Uterus (tissue), 4 donors: ENCODE results near the gene LBHD1. TPM values are rescaled to one million over a fixed set of nuclear protein-coding genes. Genes with fewer than 3 reads are reported as not detected.

Source experiments
- DNase-seq, 2 donors: peaks; one replicate each; pipeline ENCODE4 v3.0.0-alpha.2; 2019 to 2020
- H3K27ac ChIP-seq, 2 donors: fragments of 200-600 bp; sonication (generic); 1 replicate in 1 of 2; 2 replicates in 1 of 2; pipeline ENCODE4 v1.5.1; 2016 to 2018
- H3K27me3 ChIP-seq, 2 donors: fragments of 200-600 bp; sonication (generic); one replicate each; pipeline ENCODE4 v1.5.1; 2018 to 2019; ENCODE audit warnings: control low read depth in 1 of 2
- H3K36me3 ChIP-seq, 2 donors: fragments of 200-600 bp; sonication (generic); one replicate each; pipeline ENCODE4 v1.5.1; 2019; ENCODE audit warnings: control low read depth in 1 of 2
- H3K4me1 ChIP-seq, 2 donors: fragments of 200-600 bp; sonication (generic); one replicate each; pipeline ENCODE4 v1.5.1; 2018 to 2019; ENCODE audit warnings: control low read depth in 1 of 2
- H3K4me3 ChIP-seq, 2 donors: fragments of 200-600 bp; sonication (generic); 1 replicate in 1 of 2; 2 replicates in 1 of 2; pipeline ENCODE4 v1.5.1; 2018 to 2019; ENCODE audit warnings: mild to moderate bottlenecking in 1 of 2
- H3K9me3 ChIP-seq, 2 donors: fragments of 200-600 bp; sonication (generic); one replicate each; pipeline ENCODE4 v1.5.1; 2019; ENCODE audit warnings: control low read depth in 1 of 2
- POLR2A ChIP-seq, 2 donors: fragments of 450-650 bp; IDR thresholded peaks; one replicate each; pipeline ENCODE4 v1.6.1; 2016; ENCODE audit warnings: antibody characterized with exemption in 2 of 2, mild to moderate bottlenecking in 1 of 2, moderate library complexity in 1 of 2
- intact Hi-C: fragments of 100-400 bp; cut with DNase I; formaldehyde crosslinking; loops from one replicate; pipeline ENCODE4 v1.15.1; 2023; ENCODE audit warnings: low total_unique reads
- total RNA-seq, 4 donors: library from RNA; depleted of rRNA in 3 of 4; stranded (reverse); fragments of >200 nt in 3 of 4; gene quantifications; one replicate each; pipeline versions ENCODE4 v1.1.0 to v1.2.4, GENCODE V29; 2014 to 2023
- TF ChIP-seq, protein P1 (sequence below), 4 experiments: fragments of 200-600 bp in 2 of 4; fragments of 450-650 bp in 2 of 4; sonication (generic) in 2 of 4; IDR thresholded peaks; one replicate each; pipeline ENCODE4 v1.5.1; 2016 to 2019; ENCODE audit warnings: antibody characterized with exemption in 4 of 4, mild to moderate bottlenecking in 2 of 4, moderate library complexity in 1 of 4
- donor health status: DM: yes; HTN: yes; CAD: no.

Gene LBHD1
- total RNA-seq, 4 donors from 2014 or later: 3.5 to 18.2 (median 6.9) TPM; not detected in 1

- peaks cover 9 to 12% of the 10 kb centered on the region in 2 donors for H3K4me1 ChIP-seq
- intact Hi-C loops: no loop called here
These were observed 4.6 kb downstream of the LBHD1 start for GRCh38 chr11:62667460-62667859.

DNA sequence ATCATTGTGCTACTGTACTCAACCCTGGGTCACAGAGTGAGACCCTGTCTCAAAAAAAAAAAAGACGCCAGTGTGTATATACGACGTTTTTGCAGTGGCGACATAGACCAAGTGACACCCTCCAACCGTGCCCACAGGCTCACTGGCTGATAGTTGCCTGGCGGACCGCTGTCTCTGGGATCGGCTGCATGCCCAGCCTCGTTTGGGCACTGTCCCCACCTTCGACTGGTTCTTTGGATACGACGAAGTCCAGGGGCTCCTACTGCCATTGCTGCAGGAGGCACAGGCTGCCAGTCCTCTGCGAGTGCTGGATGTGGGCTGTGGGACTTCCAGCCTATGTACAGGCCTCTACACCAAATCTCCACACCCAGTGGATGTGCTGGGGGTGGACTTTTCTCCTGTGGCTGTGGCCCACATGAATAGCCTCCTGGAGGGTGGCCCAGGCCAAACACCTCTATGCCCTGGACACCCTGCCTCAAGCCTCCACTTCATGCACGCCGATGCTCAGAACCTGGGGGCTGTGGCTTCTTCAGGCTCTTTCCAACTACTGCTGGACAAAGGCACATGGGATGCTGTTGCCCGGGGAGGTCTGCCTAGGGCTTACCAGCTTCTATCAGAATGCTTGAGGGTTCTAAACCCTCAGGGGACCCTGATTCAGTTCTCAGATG, 5.7 kb downstream of the LBHD1 start:
- no peak for DNase-seq
- Histone ChIP-seq H3K27ac (peak overlapping the region; percentile 88 to 89), H3K4me3 (peak overlapping the region; percentile 75 to 92), H3K27me3 (no peaks in the 10 kb centered on the region), H3K4me1 (peaks cover 9 to 12% of the 10 kb centered on the region in 2 donors), H3K36me3 (no peaks in the 10 kb centered on the region), H3K9me3 (no peaks in the 10 kb centered on the region)
- TF ChIP-seq POLR2A (IDR thresholded peaks at IDR 0.05): no peak
- TF ChIP-seq, protein P1, sequence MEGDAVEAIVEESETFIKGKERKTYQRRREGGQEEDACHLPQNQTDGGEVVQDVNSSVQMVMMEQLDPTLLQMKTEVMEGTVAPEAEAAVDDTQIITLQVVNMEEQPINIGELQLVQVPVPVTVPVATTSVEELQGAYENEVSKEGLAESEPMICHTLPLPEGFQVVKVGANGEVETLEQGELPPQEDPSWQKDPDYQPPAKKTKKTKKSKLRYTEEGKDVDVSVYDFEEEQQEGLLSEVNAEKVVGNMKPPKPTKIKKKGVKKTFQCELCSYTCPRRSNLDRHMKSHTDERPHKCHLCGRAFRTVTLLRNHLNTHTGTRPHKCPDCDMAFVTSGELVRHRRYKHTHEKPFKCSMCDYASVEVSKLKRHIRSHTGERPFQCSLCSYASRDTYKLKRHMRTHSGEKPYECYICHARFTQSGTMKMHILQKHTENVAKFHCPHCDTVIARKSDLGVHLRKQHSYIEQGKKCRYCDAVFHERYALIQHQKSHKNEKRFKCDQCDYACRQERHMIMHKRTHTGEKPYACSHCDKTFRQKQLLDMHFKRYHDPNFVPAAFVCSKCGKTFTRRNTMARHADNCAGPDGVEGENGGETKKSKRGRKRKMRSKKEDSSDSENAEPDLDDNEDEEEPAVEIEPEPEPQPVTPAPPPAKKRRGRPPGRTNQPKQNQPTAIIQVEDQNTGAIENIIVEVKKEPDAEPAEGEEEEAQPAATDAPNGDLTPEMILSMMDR (IDR thresholded peaks at IDR 0.05): no peak
- intact Hi-C loops: no loop called here

More at GRCh38 chr11:62667460-62667859, 4.6 kb downstream of the LBHD1 start:
- no peak for DNase-seq
- Histone ChIP-seq H3K4me3 (no peak overlapping the region), H3K36me3 (no peaks in the 10 kb centered on the region), H3K9me3 (no peaks in the 10 kb centered on the region), H3K27me3 (no peaks in the 10 kb centered on the region), H3K27ac (peak overlapping the region; percentile 7 to 12)
- TF ChIP-seq POLR2A (IDR thresholded peaks at IDR 0.05): no peak
- TF ChIP-seq, protein P1 (IDR thresholded peaks at IDR 0.05): no peak

DNA sequence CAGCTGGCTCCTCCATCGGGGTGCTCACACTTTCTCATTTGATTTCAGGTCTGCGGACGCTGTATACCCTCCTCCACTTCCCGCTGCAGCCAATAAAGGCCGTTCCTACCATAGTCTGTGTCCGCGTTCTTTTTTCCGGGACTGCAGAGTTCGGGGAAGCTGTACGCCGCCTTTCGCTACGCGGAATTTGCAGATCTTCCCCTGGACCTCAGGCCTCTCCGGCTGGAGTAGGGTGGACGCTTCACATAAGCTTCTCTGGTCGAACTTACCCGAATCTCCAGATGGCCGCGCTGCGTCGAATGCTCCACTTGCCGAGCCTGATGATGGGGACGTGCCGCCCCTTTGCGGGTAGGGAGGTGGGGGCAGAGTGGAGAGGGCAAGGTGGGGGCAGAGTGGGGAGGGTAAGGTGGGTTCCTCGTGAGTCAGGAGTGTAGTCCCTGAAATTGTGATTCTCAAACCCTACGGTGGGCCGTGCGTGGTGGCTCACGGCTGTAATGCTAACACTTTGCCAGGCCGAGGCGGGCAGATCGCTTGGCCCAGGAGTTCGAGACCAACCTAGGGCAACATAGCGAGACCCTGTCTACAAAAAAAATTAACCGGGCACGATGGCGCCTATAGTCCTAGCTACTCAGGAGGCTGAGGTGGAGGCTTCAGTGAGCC, 6.3 kb downstream of the LBHD1 start:
- H3K27ac ChIP-seq: peak overlapping the region; percentile 88 to 89
- H3K4me3 ChIP-seq: peak overlapping the region; percentile 75 to 92
- peaks cover 9 to 12% of the 10 kb centered on the region in 2 donors for H3K4me1 ChIP-seq
- H3K9me3 ChIP-seq: no peaks in the 10 kb centered on the region
- no peaks in the 10 kb centered on the region for H3K27me3 ChIP-seq
- TF ChIP-seq POLR2A (IDR thresholded peaks at IDR 0.05): no peak
- TF ChIP-seq, protein P1 (IDR thresholded peaks at IDR 0.05): no peak
- intact Hi-C loops: no loop called here
- peak; percentile 52 to 59 for DNase-seq
- no peaks in the 10 kb centered on the region for H3K36me3 ChIP-seq

DNA sequence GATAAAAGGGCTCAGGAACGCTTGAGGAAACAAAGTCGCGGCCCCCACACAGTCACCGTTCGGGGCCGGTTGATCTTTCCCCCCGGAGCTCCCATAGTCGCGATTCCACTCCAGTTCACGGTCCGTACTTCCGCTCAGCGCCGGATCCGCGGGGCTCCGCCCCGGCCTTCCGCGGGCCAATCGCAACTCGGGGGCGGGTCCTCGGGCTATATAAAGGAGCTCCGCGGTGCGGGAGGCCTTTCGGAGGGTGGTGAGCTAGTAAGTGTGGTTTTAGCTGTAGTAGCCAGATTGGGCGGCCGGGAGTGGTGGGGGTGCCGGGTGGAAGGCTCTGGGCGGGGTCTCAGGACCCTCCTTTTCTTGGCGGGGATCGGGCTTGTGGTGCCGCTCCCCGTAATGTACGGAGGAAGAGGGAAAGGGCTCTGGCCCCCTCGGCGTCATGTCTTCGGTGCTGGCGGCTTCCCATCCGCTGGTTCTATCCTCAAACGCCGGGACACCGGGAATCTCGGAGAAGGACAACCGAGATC, 6.9 kb downstream of the LBHD1 start, which contains the start of the genes C11orf98 and CSKMT:
Gene C11orf98 (minus strand): TSS at position 136 of the 524 bp plus-strand sequence. CDS start 41 bp downstream, at position 95.
Gene CSKMT (plus strand): TSS at position 238 of the 524 bp plus-strand sequence. CDS start 568 bp downstream, outside the sequence.
- Histone ChIP-seq H3K27me3 (no peaks in the 10 kb centered on the region), H3K27ac (peak within 1 kb of the TSS; percentile 88 to 89), H3K4me1 (peaks cover 9 to 12% of the 10 kb centered on the region in 2 donors), H3K4me3 (peak within 1 kb of the TSS; percentile 75 to 92), H3K36me3 (no peaks in the 10 kb centered on the region), H3K9me3 (no peaks in the 10 kb centered on the region)
- peak; percentile 95 to 96 for TF ChIP-seq POLR2A (IDR thresholded peaks at IDR 0.05)
- TF ChIP-seq, protein P1 (IDR thresholded peaks at IDR 0.05): peak in 1 of 4 experiments; percentile 16
- peak; percentile 95 to 97 for DNase-seq
- intact Hi-C loops: no loop called here
